Raji (cell line): ENCODE measurements around the gene HM13.

Experiments
- POLR2A ChIP-seq: IDR thresholded peaks from 2 replicates; pipeline ENCODE4 v1.6.1; 2011; ENCODE audit warnings: low read depth, low read length, control low read depth; ENCODE audit not compliant: insufficient read depth

The HM13 gene

GRCh38 chr20:31537116-31537871 is 23.1 kb downstream of the HM13 start:
- no peak for TF ChIP-seq POLR2A

DNA sequence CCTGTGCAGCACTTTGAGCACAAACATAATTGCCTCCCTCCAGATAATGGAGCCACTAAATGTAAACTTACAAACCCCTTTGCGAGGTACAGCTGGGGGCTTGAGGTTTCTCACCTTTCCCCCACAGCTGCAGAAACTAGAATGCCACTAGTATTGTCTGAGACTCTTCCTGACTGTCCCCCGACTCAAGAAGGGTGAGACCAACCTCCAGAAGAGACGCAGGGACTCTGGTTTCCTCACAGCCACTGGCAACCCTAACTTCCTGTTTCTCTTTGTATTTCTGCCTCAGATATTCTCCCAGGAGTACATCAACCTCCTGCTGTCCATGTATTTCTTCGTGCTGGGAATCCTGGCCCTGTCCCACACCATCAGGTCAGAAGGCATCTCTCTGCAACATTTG is 23.6 kb downstream of the HM13 start:
- no peak for TF ChIP-seq POLR2A

DNA sequence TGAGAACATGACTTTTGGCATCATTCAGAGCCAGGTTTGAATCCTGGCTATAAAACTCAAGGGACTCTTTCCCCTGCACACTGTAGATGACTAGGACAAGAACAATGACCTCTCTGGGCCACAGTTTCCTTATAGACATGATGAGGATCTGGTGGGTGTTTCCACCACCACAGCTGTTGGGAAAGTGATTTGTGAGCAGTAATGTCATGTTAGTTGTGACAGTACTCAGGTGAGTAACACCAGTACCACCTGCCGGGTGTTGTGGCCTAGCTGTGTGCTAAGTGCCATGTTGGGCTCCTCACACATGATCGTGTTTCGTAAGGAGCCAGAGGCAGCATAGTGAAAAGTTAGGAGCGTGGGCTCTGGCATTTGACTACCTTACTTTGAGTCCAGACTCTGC is 24.1 kb downstream of the HM13 start:
- TF ChIP-seq POLR2A: no peak

- no peak for TF ChIP-seq POLR2A
Measured at GRCh38 chr20:31540406-31540805, 26.2 kb downstream of the HM13 start.

- no peak for TF ChIP-seq POLR2A
Measured at GRCh38 chr20:31542201-31542842, 28.1 kb downstream of the HM13 start.

GRCh38 chr20:31542963-31543362 is 28.7 kb downstream of the HM13 start:
- TF ChIP-seq POLR2A: no peak

DNA sequence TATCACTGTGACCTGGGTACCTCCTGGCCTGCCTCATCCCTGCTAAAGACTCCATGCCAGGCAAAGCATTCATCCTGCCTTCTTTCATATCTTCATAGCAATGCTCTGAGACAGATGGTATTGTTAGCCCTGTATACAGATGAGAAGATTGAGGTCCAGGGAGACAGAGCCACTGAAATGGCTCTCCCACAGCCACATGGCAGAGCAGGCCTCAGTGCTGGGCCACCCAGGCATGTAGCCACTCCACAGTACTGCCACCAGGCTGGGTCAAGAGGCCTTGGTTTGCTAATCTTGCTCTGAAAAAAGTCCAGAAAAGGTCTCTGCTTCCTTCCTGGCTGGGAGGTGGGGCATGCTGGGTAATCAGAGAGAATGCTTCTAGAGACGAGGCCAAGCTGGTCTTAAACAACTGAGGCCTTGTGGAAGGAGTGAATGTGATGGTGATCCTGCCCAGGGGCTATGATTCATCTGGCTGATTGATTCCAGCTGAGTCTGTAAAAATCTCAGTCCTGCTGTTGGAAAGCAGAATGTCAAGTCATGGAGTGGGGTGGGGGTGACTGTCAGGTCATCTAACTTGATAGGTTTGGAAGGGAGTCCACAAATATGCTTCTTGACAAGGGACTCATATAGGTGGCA is 29.8 kb downstream of the HM13 start:
- no peak for TF ChIP-seq POLR2A

DNA sequence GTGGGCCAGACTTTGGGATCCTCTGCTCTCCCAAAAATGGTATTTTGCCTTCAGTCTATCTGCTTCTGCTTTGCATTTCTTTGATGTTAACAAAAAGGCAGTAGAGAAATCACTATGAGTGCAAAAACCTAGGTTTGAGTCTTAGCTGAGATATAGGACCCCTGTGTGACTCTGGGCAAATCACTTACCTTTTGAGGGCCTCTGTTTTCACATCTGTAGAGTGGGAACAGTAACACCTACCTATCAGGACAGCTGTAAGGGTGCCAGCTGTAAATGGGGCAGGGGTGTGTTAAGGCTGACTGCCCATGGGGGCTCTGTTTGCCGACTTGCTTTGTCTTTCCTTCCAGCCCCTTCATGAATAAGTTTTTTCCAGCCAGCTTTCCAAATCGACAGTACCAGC is 30.4 kb downstream of the HM13 start:
- TF ChIP-seq POLR2A: no peak

GRCh38 chr20:31547017-31547675 is 32.9 kb downstream of the HM13 start:
- peak; percentile 81 for TF ChIP-seq POLR2A

DNA sequence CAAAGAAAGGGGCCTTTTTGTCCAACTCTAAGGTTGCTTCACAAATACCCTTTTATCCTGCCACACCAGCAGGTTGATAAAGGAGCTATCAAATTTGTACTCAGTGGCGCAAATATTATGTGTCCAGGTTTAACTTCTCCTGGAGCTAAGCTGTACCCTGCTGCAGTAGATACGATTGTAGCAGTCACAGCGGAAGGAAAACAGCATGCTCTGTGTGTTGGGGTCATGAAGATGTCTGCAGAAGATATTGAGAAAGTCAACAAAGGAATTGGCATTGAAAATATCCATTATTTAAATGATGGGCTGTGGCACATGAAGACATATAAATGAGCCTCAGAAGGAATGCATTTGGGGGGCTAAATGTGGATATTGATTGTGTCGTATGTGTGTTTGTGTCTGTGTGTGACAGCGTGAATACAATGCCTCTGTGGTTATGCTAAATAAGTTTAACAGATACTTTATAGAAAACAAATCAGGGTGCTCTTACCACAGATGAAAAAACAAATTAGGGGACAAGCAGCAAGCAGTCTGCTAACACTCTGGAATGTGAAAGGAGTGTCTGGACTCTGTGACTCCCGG is 33.6 kb downstream of the HM13 start:
- 0 out of 2 replicates have a peak, but pooled peaks have one; percentile 20 for TF ChIP-seq POLR2A

GRCh38 chr20:31548820-31549512 is 34.7 kb downstream of the HM13 start:
- TF ChIP-seq POLR2A: no peak

- TF ChIP-seq POLR2A: no peak
Measured at GRCh38 chr20:31549513-31549880, 35.3 kb downstream of the HM13 start.

- no peak for TF ChIP-seq POLR2A
Measured at GRCh38 chr20:31550099-31550498, 35.9 kb downstream of the HM13 start.

DNA sequence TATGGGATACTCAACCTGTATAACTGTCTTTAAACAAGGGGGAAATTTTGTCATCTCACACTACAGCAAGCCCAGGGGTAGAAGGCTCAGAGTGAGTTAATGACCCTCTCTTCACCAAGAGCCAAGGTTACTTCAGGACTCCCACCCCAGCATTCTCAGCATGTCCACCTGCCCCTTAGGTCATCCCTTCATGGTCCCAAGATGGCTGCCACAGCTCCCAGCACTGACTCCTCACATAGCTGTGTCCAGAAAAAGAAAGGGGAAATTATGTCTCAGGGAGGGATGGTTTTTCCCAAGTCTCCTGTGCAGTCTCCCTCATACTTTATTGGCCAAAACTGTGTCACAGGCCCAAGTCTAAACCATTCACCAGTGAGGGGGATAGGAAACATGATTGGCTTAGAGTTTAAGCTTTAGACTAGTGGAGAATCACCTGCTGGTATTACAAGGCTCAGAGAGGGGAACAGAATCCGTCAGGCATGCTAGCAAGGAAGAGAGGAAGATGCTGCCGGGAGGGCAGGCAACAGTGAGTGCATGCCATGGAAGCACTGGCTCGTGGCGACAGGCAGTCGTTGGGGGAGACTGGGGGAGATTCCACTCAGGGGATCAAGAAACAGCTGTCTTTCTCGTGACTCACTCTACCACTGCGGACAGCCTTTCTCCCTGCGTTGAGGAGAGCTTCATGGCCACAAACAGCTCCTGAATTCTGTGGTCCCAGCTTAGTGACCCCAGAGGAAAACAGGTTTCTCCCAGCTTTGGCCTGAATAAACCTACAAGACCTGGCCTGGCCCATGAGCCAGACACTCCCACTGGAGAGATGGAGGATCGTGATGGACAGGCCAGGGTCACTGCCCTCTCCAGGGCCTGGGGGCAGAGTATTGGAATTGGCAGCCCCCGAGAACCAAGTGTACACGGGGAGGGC is 37.2 kb downstream of the HM13 start:
- no peak for TF ChIP-seq POLR2A
